ENCODE data around the gene CNTN6. TPM values are rescaled to one million over a fixed set of nuclear protein-coding genes. Genes with fewer than 3 reads are reported as not detected.

The CNTN6 gene
- total RNA-seq, 1 donor from 2014 or later: 0.12 TPM

GRCh38 chr3:1275495-1275894 lies 182.7 kb downstream of the CNTN6 start:
- TF ChIP-seq CTCF (conservative IDR thresholded peaks at IDR 0.05; ENCODE audit: low read depth, low read length): peak; percentile 60
- DNase-seq (ENCODE audit: low read depth): no peak
- no peak overlapping the region for H3K4me3 ChIP-seq (ENCODE audit: low read depth, low read length)

GRCh38 chr3:1287815-1288214 lies 195.0 kb downstream of the CNTN6 start:
- no peak for DNase-seq (ENCODE audit: low read depth)
- H3K4me3 ChIP-seq (ENCODE audit: low read depth, low read length): no peak overlapping the region
- TF ChIP-seq CTCF (conservative IDR thresholded peaks at IDR 0.05; ENCODE audit: low read depth, low read length): no peak

GRCh38 chr3:1288805-1289494 lies 196.1 kb downstream of the CNTN6 start:
- DNase-seq (ENCODE audit: low read depth): no peak
- H3K4me3 ChIP-seq (ENCODE audit: low read depth, low read length): no peak overlapping the region
- TF ChIP-seq CTCF (conservative IDR thresholded peaks at IDR 0.05; ENCODE audit: low read depth, low read length): no peak

- no peak for DNase-seq (ENCODE audit: low read depth)
- H3K4me3 ChIP-seq (ENCODE audit: low read depth, low read length): no peak overlapping the region
- no peak for TF ChIP-seq CTCF (conservative IDR thresholded peaks at IDR 0.05; ENCODE audit: low read depth, low read length)
These were observed 199.8 kb downstream of the CNTN6 start for GRCh38 chr3:1292571-1293071.

GRCh38 chr3:1294586-1294985 lies 201.8 kb downstream of the CNTN6 start:
- TF ChIP-seq CTCF (conservative IDR thresholded peaks at IDR 0.05; ENCODE audit: low read depth, low read length): no peak
- no peak overlapping the region for H3K4me3 ChIP-seq (ENCODE audit: low read depth, low read length)
- DNase-seq (ENCODE audit: low read depth): no peak

- H3K4me3 ChIP-seq (ENCODE audit: low read depth, low read length): no peak overlapping the region
- TF ChIP-seq CTCF (conservative IDR thresholded peaks at IDR 0.05; ENCODE audit: low read depth, low read length): no peak
- DNase-seq (ENCODE audit: low read depth): no peak
These were observed 225.6 kb downstream of the CNTN6 start for GRCh38 chr3:1318296-1319005.
